ENCODE data around the gene NFKBIB. TPM values are rescaled to one million over a fixed set of nuclear protein-coding genes. Genes with fewer than 3 reads are reported as not detected.
"Not testable (repeated sequence)": the region's sequence is repeated elsewhere in the genome, so short reads cannot be mapped to it uniquely, and the experiment has no call there.

Gene NFKBIB
- polyA plus RNA-seq, 3 donors, result 6.7 to 29.4 (median 9.0) TPM

- no peaks in the 10 kb centered on the region for H3K9me3 ChIP-seq (replicated peaks in 1 of 2; ENCODE audit: control insufficient read depth in 1 of 2, insufficient read depth in 1 of 2, low read length in 2 of 2)
- WGBS (ENCODE audit: insufficient coverage), result 98% methylated on average over 11 of the region's 17 CpGs
- peak overlapping the region in 1 of 3 experiments; percentile 90 for H3K4me3 ChIP-seq (replicated peaks in 1 of 3; ENCODE audit: low read depth in 2 of 3, low read length in 3 of 3)
- H3K36me3 ChIP-seq (replicated peaks in 1 of 2; ENCODE audit: control insufficient read depth in 1 of 2, insufficient read depth in 2 of 2, low read length in 2 of 2), result peaks cover 0 to 4% of the 10 kb centered on the region in 2 donors
- peak overlapping the region; percentile 93 to 98 for H3K27ac ChIP-seq (ENCODE audit: low read depth in 1 of 2, low read length in 2 of 2)
- Mint-ChIP-seq H3K36me3 (peaks cover 4 to 7% of the 10 kb centered on the region in 2 donors), H3K4me1 (peaks cover 36% of the 10 kb centered on the region), H3K27me3 (ENCODE audit: low read depth in 3 of 3) (peaks cover 0 to 7% (median 5%) of the 10 kb centered on the region in 3 donors), H3K27ac (peak overlapping the region in 6 of 7 donors; percentile 92 to 99 (median 94)), H3K9me3 (peaks cover 0 to 3% (median 0%) of the 10 kb centered on the region in 7 donors), H3K4me3 (peak overlapping the region; percentile 89 to 96)
- no peak for TF ChIP-seq CTCF (IDR thresholded peaks at IDR 0.05)
- H3K79me2 ChIP-seq (ENCODE audit: insufficient read depth, low read length), result peaks cover 20% of the 10 kb centered on the region
- peaks cover 10% of the 10 kb centered on the region for H4K20me1 ChIP-seq (ENCODE audit: insufficient read depth, low read length)
- intact Hi-C loops (cut with micrococcal nuclease), result loop anchor here (2.0 to 5.0 kb wide), 2 partner anchors 16 to 44 kb away; partner anchors contain the start of genes NFKBIB (in 1 of the 2) and SIRT2 (in 1 of the 2)
- H3K27me3 ChIP-seq (ENCODE audit: control insufficient read depth in 2 of 2, insufficient read depth in 2 of 2, low read length in 2 of 2), result no peaks in the 10 kb centered on the region
- H3K9ac ChIP-seq (ENCODE audit: insufficient read depth, low read length, poor library complexity, severe bottlenecking), result peak overlapping the region; percentile 99
- peak overlapping the region; percentile 80 for H2AFZ ChIP-seq (ENCODE audit: insufficient read depth, low read depth, low read length, poor library complexity, severe bottlenecking)
- H3K4me2 ChIP-seq (replicated peaks; ENCODE audit: extremely low read depth, low read length, poor library complexity, severe bottlenecking), result peak overlapping the region; percentile 90
- H3K4me1 ChIP-seq (ENCODE audit: control insufficient read depth in 1 of 2, insufficient read depth in 2 of 2, low read length in 2 of 2), result peaks cover 36 to 45% of the 10 kb centered on the region in 2 donors
- no peak for DNase-seq
Observed at GRCh38 chr19:38853214-38853613, 46.6 kb upstream of the NFKBIB start.

DNA sequence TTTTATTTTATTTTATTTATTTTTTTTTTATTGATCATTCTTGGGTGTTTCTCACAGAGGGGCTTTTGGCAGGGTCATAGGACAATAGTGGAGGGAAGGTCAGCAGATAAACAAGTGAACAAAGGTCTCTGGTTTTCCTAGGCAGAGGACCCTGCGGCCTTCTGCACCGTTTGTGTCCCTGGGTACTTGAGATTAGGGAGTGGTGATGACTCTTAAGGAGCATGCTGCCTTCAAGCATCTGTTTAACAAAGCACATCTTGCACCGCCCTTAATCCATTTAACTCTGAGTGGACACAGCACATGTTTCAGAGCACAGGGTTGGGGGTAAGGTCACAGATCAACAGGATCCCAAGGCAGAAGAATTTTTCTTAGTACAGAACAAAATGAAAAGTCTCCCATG, 44.8 kb upstream of the NFKBIB start:
- H3K4me1 Mint-ChIP-seq, result peaks cover 28% of the 10 kb centered on the region
- H3K9ac ChIP-seq (ENCODE audit: insufficient read depth, low read length, poor library complexity, severe bottlenecking); H3K27me3 ChIP-seq (ENCODE audit: control insufficient read depth in 2 of 2, insufficient read depth in 2 of 2, low read length in 2 of 2); H3K36me3 ChIP-seq (replicated peaks in 1 of 2; ENCODE audit: control insufficient read depth in 1 of 2, insufficient read depth in 2 of 2, low read length in 2 of 2); H3K4me2 ChIP-seq (replicated peaks; ENCODE audit: extremely low read depth, low read length, poor library complexity, severe bottlenecking); H3K4me3 ChIP-seq (replicated peaks in 1 of 3; ENCODE audit: low read depth in 2 of 3, low read length in 3 of 3); H3K36me3 Mint-ChIP-seq; H3K9me3 ChIP-seq (replicated peaks in 1 of 2; ENCODE audit: control insufficient read depth in 1 of 2, insufficient read depth in 1 of 2, low read length in 2 of 2); H3K9me3 Mint-ChIP-seq; H4K20me1 ChIP-seq (ENCODE audit: insufficient read depth, low read length); H3K27ac Mint-ChIP-seq; H3K27ac ChIP-seq (ENCODE audit: low read depth in 1 of 2, low read length in 2 of 2); DNase-seq; H2AFZ ChIP-seq (ENCODE audit: insufficient read depth, low read depth, low read length, poor library complexity, severe bottlenecking); H3K4me3 Mint-ChIP-seq; H3K79me2 ChIP-seq (ENCODE audit: insufficient read depth, low read length): not testable (repeated sequence)
- WGBS (ENCODE audit: insufficient coverage), result no CpG with 5 or more reads among the region's 3 CpGs
- H3K27me3 Mint-ChIP-seq (ENCODE audit: low read depth in 3 of 3), result peaks cover 0 to 10% (median 5%) of the 10 kb centered on the region in 3 donors
- H3K4me1 ChIP-seq (ENCODE audit: control insufficient read depth in 1 of 2, insufficient read depth in 2 of 2, low read length in 2 of 2), result peaks cover 27 to 35% of the 10 kb centered on the region in 2 donors
- intact Hi-C loops (cut with micrococcal nuclease), result loop anchor here in 1 of 2 donors (5.0 kb wide), 1 partner anchor 42 kb away; the partner anchor contains the start of genes NFKBIB and SIRT2

DNA sequence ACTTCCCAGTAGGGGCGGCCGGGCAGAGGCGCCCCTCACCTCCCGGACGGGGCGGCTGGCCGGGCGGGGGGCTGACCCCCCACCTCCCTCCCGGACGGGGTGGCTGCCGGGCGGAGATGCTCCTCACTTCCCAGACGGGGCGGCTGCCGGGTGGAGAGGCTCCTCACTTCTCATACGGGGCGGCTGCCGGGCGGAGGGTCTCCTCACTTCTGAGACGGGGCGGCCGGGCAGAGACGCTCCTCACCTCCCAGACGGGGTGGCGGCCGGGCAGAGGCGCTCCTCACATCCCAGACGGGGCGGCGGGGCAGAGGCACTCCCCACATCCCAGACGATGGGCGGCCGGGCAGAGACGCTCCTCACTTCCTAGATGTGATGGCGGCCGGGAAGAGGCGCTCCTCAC, 44.0 kb upstream of the NFKBIB start:
- H3K27me3 Mint-ChIP-seq (ENCODE audit: low read depth in 3 of 3), result peaks cover 0 to 10% (median 5%) of the 10 kb centered on the region in 3 donors
- H3K27ac Mint-ChIP-seq, result not testable (repeated sequence)

More for the DNA sequence above, 44.0 kb upstream of the NFKBIB start:
- H3K9me3 Mint-ChIP-seq; DNase-seq; H3K9me3 ChIP-seq (replicated peaks in 1 of 2; ENCODE audit: control insufficient read depth in 1 of 2, insufficient read depth in 1 of 2, low read length in 2 of 2); H3K4me3 Mint-ChIP-seq; intact Hi-C loops (cut with micrococcal nuclease); H3K4me3 ChIP-seq (replicated peaks in 1 of 3; ENCODE audit: low read depth in 2 of 3, low read length in 3 of 3); H3K36me3 Mint-ChIP-seq; H2AFZ ChIP-seq (ENCODE audit: insufficient read depth, low read depth, low read length, poor library complexity, severe bottlenecking); H3K4me2 ChIP-seq (replicated peaks; ENCODE audit: extremely low read depth, low read length, poor library complexity, severe bottlenecking); H3K79me2 ChIP-seq (ENCODE audit: insufficient read depth, low read length); H3K27ac ChIP-seq (ENCODE audit: low read depth in 1 of 2, low read length in 2 of 2); H3K27me3 ChIP-seq (ENCODE audit: control insufficient read depth in 2 of 2, insufficient read depth in 2 of 2, low read length in 2 of 2); H3K9ac ChIP-seq (ENCODE audit: insufficient read depth, low read length, poor library complexity, severe bottlenecking); H4K20me1 ChIP-seq (ENCODE audit: insufficient read depth, low read length); H3K36me3 ChIP-seq (replicated peaks in 1 of 2; ENCODE audit: control insufficient read depth in 1 of 2, insufficient read depth in 2 of 2, low read length in 2 of 2): not testable (repeated sequence)
- peaks cover 25 to 33% of the 10 kb centered on the region in 2 donors for H3K4me1 ChIP-seq (ENCODE audit: control insufficient read depth in 1 of 2, insufficient read depth in 2 of 2, low read length in 2 of 2)
- 100% methylated on average over 7 of the region's 37 CpGs for WGBS (ENCODE audit: insufficient coverage)
- peaks cover 28% of the 10 kb centered on the region for H3K4me1 Mint-ChIP-seq

Measured in CD14-positive monocyte (primary cell).